NCI-H774 (cell line): ENCODE measurements around the gene VCY.
"Not testable (repeated sequence)": the region's sequence is repeated elsewhere in the genome, so short reads cannot be mapped to it uniquely, and the experiment has no call there.

Experiments used
- DNase-seq: peaks from one replicate; lab custom pipeline; 2025; lab: John Stamatoyannopoulos, UW

Gene VCY

GRCh38 chrY:13986373-13986772 lies at the start of gene VCY:
Gene VCY (minus strand): TSS chrY:13986473. CDS start chrY:13986440, 33 bp downstream.
- DNase-seq = not testable (repeated sequence)

DNA sequence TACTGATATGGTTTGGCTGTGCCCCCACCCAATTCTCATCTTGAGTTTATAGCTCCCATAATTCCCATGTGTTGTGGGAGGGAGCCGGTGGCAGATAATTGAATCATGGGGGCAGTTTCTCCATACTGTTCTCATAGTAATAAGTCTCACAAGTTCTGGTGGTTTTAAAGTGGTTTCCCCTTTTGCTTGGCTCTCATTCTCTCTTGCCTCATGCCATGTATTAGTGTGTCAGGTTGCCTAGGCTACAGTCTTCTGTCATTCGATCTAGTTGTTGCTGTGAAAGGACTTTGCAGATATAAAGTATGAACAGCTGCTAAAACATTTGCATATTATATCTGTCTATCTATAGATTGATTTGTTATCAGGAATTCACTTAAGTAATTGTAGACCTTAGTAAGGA lies 44.1 kb upstream of the VCY start:
- DNase-seq = not testable (repeated sequence)

DNA sequence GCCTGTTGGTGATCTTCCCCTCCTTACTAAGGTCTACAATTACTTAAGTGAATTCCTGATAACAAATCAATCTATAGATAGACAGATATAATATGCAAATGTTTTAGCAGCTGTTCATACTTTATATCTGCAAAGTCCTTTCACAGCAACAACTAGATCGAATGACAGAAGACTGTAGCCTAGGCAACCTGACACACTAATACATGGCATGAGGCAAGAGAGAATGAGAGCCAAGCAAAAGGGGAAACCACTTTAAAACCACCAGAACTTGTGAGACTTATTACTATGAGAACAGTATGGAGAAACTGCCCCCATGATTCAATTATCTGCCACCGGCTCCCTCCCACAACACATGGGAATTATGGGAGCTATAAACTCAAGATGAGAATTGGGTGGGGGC lies 25.6 kb upstream of the VCY start:
- DNase-seq = not testable (repeated sequence)

- DNase-seq = not testable (repeated sequence)
Measured at GRCh38 chrY:13942406-13942805, 43.9 kb downstream of the VCY start.
